Astrocyte of the cerebellum (primary cell): Measurements from ENCODE around the gene SERPINA6.
A peak's percentile ranks its signal among the peaks of the same experiment; 100 is the strongest.
"Not testable (repeated sequence)": the region's sequence is repeated elsewhere in the genome, so short reads cannot be mapped to it uniquely, and the experiment has no call there.

Experiments
- DNase-seq: peaks from one replicate; pipeline ENCODE4 v3.0.0-alpha.2; 2011; ENCODE audit warnings: low read depth
- H3K4me3 ChIP-seq: 2 replicates; pipeline ENCODE4 v1.5.1; 2011; ENCODE audit warnings: mild to moderate bottlenecking, low read depth, low read length, moderate library complexity
- CTCF ChIP-seq: IDR thresholded peaks from 2 replicates; pipeline ENCODE4 v1.5.1; 2012; ENCODE audit warnings: low read length, low read depth, moderate library complexity, mild to moderate bottlenecking; ENCODE audit errors: missing control alignments
- in situ Hi-C: cut with HindIII; loops from 2 replicates; pipeline ENCODE4 v1.10.0; 2017; ENCODE audit warnings: low sequenced_read_pairs

The SERPINA6 gene

GRCh38 chr14:94354638-94355185 lies 31.6 kb upstream of the SERPINA6 start:
- TF ChIP-seq CTCF = no peak
- DNase-seq = no peak
- H3K4me3 ChIP-seq = no peak overlapping the region
- in situ Hi-C loops = no loop called here

GRCh38 chr14:94354190-94354589 lies 31.1 kb upstream of the SERPINA6 start:
- DNase-seq, in situ Hi-C loops, H3K4me3 ChIP-seq: not testable (repeated sequence)

GRCh38 chr14:94349276-94349675 lies 26.1 kb upstream of the SERPINA6 start:
- DNase-seq = no peak
- no peak for TF ChIP-seq CTCF
- in situ Hi-C loops = no loop called here
- no peak overlapping the region for H3K4me3 ChIP-seq

GRCh38 chr14:94348836-94349235 lies 25.7 kb upstream of the SERPINA6 start:
- no peak for TF ChIP-seq CTCF
- in situ Hi-C loops = no loop called here
- DNase-seq = no peak

GRCh38 chr14:94346841-94347240 lies 23.7 kb upstream of the SERPINA6 start:
- TF ChIP-seq CTCF = no peak
- DNase-seq = no peak
- in situ Hi-C loops = no loop called here
- H3K4me3 ChIP-seq = no peak overlapping the region

More at GRCh38 chr14:94348836-94349235, 25.7 kb upstream of the SERPINA6 start:
- H3K4me3 ChIP-seq = no peak overlapping the region

- in situ Hi-C loops, DNase-seq, H3K4me3 ChIP-seq: not testable (repeated sequence)
These were observed 23.1 kb upstream of the SERPINA6 start for GRCh38 chr14:94346065-94346786.

GRCh38 chr14:94345344-94346064 lies 22.4 kb upstream of the SERPINA6 start:
- no peak for TF ChIP-seq CTCF
- no peak overlapping the region for H3K4me3 ChIP-seq
- DNase-seq = peak; percentile 58
- in situ Hi-C loops = no loop called here
